ELF-1 (cell line): Measurements from ENCODE around the gene STXBP6.
"Not testable (repeated sequence)": the region's sequence is repeated elsewhere in the genome, so short reads cannot be mapped to it uniquely, and the experiment has no call there.

Experiments used
- DNase-seq: peaks from one replicate; pipeline ENCODE4 v3.0.0-alpha.2; 2016; ENCODE audit warnings: low read depth, low spot score

STXBP6 gene

DNA sequence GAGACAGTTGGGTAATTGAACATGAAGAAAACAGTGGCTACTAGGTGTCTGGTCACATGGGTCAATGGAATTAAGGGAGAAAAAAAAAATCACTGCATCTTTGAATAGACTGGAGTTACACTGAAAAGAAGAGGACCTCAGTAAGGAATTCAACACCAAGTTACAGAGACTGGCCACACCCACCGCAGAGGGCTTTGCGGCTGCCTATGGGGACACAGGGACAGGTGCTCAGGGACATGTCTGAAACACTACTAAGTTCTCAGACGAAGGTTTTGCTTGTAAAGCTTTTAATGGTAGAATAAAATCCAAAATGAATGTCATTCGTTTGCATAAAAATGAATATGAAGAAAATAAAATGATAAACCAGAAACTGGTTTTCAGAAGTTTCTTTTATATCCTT, 93.8 kb downstream of the STXBP6 start:
- no peak for DNase-seq

DNA sequence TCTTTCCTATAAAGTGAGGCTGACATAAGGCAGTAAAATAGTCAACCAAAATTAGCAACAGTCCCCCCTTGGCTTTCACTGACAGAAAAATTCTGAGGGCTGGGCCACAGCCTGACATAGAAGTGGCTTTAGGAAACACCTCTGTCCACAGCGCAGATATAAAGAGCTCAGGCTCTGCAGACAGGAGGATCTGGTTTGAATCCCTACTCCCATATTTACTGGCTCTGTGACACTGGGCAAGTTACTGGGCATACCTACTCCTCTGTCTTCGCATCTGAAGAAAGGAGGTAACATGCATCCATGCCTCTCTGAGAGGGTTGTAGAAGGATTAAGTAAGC, 95.3 kb downstream of the STXBP6 start:
- no peak for DNase-seq

DNA sequence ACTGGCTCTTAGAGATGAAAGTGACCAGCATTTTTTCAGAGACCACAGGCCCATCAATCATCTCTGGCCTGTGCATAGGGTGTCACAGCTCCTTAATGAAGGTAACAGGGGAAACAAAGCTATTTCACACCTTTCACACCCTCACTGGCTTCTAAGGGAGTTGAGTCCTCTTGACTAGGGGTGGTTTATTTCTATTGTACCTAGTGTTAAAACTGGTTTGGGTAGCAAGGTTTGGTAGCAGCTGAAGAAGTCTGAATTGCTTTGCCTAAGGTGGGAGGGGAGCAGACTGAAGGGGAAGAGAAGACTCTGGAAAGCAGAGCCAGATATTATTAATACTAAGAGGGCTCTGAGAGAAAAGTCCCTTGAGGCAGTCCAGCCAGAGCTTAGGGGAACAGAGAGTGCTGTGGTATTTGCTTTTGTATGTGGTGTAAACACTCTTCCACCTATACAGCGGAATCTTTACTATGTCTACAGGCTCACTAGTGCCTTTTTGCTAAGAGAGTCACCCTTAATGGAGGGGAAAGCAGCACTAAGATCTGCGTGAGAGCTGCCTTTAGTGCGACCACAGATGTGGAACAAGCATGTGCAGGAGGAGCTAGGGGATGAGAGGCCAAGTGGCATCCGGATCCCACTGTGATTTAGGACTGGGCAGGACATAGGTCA, 95.8 kb downstream of the STXBP6 start:
- DNase-seq = peak; percentile 29

DNA sequence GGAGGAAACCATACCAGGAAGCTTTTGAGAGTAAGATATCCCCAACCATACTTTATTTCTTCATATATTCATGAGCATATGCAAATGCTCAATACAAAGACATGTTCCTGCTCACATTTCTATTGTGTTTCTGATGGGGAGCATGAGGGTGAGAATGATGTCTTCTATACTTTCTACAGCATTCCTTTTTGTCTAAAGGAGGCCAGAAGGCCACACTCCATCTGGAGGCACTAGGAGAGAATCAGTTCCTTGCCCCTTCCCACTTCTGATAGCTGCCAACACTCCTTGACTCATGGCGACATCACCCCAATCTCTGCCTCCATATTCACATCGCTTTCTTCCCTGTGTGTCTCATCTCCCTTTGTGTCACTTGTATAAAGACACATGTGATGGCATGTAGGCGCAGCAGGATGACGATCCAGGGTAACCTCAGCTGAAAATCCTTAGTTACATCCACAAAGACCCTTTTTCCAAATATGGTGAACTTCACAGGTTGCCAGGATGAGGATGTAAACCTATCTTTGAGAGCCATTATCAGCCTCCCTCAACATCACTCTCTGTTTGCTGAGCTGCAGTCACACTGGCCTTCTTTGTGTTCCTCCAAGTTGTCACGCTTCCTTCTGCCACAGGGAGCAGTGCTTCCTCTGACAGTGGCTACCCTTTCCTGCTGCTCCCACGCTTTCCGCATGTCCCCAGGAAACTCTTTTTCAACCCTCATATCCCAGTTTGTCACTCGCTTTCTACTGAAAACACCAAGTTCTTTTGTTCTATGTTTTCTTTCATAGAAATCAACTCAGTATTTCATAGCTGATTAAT, 96.9 kb downstream of the STXBP6 start:
- DNase-seq = peak; percentile 43

DNA sequence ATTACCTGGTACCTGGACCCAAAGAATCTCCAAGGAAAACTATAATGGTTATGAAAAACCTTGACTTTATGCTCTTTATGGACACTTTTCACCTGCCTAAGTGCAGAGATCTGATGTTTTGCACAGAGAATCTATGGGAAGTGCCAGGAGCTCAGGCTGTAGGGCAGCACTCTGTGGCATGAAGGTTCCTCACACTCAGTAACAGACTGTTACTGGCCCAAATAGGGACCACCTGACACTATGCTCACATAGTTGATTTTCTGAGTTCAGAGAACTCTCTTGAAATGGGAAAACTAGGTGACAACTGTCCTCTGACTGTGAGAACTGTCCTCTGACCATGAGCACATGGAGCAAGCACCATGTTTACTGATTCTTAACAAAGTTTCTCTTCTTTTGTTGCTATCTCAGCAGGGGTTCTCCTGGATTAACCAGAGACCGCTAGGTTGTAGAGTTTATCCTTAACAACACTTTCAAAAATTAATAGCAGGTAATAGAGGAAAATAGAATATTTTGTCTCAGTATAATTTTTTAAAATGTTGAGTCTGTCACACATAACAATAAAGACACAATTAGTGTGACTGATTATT, 101.6 kb downstream of the STXBP6 start:
- DNase-seq = no peak

DNA sequence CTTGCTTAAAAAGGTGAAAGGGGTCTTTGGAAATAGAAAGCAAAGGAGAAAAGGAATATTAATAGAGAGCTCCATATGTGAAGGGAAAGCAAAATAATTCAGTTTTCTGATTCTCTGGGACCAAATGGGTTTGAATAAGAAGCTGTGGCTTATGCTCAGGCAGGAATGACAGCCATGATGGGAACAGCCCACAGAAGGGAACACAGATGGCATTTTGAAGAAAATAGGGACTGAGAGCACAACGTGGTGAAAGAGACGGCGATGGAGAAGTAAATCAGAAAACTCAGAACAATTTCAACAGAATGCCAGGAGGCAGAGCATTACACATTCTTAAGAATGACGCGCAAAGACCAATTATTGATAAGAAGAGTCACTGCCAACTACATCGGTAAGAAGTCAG, 102.8 kb downstream of the STXBP6 start:
- DNase-seq = no peak

DNA sequence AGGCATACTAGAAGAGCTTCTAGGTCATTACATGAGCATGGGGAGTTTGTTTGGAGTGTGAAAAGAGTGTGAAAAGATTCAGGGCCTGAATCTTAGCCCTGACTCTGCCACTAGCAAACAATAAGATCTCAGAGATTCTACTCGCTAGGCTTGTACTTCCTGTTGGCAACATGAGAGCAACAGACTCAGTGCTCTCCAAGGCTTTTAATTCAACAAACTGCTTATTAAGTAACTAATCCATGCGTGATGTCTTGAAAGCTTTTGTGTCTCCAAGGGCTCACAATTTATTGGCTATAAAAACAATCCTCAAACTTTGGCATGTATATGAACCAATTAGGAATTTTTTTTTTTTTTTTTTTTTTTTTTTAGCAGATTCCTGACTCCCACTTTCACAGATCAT, 105.1 kb downstream of the STXBP6 start:
- DNase-seq = no peak

DNA sequence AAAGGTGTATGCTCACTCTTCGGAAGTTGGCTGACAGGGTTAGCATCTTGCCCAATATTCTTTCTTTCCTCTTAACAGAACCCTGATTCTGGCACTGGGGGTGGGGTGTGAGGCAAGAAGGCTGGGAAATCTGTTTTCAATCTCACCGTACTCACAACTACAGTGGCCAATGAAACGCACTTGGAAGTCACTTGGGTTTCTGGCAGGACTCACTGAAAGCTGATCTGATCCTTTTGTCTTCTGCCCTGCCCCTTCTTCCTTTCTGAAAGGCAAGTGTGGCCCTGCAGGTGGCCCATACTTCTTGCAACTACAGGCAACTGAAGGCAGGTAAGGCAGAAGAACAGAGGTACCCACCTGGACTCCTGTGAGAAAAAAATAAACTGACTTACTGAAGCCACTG, 106.9 kb downstream of the STXBP6 start:
- peak; percentile 70 for DNase-seq

DNA sequence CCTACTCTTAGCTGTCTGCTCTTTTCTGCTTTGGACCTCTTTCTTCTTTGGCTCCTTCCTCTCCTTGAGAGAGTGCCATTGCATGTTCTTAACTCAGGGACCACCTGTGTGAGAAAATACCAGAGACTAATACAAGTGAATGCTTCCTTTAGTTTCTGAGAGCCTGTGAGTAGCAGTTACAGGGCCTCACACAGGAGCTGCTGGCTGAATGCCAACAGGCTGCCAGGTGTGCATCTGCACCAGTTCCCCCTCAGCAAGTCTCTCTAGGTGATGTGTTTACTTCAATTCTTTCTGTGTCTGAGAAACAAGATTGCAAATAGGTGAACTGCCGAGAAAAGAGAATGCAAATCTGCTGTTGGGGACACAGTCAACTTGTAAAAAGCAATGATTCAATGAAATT, 108.2 kb downstream of the STXBP6 start:
- DNase-seq = no peak

DNA sequence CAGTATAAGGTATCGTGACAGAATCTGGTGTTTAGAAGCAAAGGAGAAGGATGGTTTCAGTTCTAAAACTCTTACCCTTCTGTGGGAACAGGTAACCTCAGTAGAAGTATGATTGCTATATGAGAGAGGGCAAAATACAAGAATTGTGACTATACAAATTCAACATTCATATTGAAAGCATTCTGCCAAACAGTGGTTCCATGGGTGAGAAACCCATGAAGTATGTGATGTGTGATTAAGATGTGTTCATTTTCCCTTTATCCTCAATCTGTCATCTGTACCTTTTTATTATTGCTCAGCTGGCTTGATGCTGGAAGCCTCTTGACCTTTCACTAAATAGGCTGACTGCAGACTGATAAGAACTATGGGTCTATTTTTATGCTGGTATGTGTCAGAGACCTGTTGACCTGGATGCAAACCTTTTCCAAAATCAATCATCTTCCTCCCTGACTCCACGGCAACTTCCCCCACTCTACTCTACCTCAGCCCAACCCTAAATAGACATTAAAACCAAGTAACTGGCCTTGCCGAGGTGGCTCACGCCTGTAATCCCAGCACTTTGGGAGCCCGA, 109.6 kb downstream of the STXBP6 start:
- DNase-seq = no peak

DNA sequence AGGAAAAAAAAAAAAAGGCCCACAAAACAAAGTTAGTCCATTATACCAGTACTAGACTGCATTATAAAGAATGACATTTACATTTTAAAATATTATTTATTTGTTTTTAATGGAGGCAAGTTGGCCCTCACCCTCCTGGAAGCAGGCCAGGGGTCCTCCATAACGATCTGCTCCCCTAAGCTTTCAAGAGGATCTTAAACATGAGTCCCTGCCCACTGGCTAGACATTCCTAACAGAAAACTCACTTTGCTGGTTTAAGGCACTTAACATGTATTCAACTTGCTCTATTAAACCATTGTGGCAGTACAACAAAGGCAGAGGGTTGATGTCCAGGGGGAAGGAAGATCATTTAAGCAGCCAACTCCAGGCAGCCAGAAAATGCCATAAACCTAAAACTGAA, 111.4 kb downstream of the STXBP6 start:
- DNase-seq = no peak

DNA sequence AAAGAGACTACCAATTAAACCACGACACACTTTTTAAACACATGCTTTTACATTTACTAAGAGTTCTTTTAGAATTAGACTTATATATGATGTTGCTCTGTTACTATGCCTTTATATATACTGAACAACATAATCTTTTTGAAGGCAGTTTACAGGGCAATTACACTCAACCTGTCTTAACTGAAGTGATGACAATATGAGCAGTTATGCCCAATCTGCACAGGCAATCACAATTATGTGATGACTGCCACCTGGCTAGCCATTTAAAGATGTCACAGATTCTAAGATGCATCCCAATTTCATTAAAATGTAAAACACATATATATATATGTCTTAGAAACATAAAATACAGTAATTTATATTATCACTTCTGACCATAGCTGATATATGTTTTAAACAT, 112.6 kb downstream of the STXBP6 start:
- no peak for DNase-seq

DNA sequence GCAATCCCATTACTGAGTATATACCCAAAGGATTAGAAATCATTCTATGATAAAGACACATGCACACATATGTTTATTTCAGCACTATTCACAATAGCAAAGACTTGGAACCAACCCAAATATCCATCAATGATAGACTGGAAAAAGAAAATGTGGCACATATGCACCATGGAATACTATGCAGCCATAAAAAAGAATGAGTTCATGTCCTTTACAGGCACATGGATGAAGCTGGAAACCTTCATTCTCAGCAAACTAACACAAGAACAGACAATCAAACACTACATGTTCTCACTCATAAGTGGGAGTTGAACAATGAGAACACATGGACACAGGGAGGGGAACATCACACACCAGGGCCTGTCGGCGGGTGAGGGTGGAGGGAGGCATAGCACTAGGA, 113.2 kb downstream of the STXBP6 start:
- DNase-seq = not testable (repeated sequence)

DNA sequence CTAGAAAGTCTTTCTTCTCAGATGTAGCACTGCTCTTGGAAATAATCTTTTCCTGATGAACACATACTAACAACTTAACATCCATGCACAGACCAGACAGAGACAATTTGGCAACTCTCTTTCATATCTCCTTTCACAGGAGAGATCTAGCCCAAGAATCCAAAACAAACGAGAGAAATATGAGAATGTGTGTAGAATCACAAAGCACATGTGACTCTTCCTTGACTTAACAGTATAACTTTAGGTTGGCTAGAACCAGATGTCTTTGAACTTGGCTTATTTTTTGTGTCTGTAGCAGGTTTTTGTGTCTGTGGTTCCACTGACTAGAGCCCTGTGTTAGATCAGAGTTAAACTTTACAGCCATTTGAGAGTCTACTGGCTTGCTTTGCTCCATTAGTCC, 114.2 kb downstream of the STXBP6 start:
- no peak for DNase-seq

DNA sequence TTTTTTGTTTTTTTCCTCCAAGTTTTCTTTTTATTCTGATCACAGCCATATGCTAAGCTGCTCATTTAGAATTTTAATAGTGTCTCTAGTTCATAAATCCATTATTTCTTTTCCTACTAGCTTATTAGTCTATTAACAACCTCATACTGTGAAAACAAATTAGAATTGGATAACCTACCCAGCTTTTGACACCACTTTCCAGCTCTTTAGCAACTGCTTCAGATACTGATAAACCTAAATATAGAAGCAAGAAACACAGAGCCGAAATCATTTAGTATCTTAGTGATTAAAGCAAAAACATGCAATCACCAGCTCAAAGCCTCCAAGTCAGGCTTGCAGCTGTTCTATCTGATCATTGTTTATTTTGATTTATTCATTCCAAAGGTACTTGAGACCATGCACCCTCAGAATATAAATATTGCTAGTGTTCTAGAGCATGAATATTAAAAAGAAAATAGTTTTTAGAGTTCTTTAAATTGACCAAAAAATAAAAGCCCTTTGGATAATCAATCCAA, 121.5 kb downstream of the STXBP6 start:
- DNase-seq = no peak

DNA sequence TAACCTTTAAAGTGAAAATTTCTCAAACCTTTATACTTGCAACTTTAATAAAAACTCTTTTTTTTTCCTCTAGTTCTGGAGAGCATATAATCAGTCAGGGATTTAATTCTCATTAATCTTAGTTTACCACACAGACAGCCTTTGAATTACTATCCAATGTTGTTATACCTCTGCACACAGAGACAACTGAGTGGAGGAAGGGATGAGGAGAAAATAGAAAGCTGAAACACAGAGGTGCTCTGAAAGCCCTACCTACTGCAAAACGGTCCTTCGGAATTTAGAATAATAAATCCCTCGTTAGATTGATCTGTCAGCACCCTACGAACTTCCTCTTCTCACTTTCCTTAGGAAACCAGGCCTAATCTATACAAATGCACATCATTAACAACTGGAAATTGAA, 122.1 kb downstream of the STXBP6 start:
- DNase-seq = no peak

DNA sequence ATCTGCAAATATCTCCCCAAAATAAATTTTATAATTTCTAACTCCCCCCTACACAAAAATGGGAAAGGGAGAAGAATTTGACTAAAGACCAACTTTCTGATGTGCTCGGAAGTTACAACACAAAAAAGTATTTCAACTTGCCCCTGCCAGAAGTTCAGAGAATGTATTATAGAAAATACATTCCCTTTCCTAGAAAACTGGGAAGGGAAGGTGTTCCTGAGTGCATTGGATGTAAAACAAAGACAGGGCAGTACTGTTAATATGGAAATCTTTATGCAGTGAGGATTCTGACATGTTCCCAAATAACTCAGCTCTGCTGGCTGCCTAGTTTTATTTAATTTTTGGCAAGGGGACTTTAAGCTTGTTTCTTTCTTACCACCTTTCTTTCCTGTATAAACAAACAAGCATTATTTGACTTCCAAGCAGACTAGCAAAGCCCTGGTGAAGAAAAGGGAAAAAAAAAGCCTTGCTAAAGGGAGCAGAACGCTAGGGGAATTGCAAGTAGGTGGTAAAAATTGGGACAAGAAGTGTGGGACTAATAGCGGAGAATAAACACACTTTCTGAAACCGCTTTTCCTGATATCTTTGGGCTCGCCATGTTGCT, 124.1 kb downstream of the STXBP6 start:
- no peak for DNase-seq

DNA sequence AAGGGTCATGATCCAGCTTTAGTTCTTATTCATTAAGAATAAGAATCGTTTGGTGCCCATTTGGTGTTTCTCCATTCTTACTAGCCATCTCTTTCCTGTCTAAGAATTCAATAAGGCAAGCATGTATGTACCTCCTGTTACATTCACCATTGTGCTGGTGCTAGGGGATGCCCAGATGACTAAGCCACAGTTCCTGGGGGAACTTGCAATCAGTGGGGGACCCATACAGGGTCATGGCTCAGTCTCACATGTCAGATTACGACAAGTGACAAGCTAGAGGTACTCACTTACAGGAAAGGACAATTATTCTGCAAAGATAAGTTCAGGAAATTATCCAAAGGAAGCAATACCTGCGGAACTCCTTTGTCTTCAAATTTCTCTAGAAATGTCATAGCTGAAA, 125.4 kb downstream of the STXBP6 start:
- DNase-seq = no peak

DNA sequence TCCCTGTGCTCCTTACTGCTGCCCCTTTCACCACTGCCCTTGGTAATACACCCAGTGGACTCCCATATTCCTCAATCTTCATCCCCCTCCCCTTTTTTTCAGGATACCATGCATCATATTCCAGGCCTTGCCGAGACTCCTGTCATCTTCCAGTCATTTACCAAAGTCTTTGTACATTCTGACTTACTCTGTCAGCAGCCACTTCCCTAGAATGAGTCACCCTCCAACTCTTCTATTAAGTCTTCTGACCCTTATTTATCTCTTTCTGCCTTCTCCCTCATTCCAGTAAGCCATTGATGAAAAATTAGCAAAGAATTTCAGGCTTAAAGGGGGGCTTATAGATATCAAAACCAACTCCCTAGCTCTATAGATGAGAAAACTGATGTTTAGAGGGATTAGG, 128.0 kb downstream of the STXBP6 start:
- DNase-seq = no peak

DNA sequence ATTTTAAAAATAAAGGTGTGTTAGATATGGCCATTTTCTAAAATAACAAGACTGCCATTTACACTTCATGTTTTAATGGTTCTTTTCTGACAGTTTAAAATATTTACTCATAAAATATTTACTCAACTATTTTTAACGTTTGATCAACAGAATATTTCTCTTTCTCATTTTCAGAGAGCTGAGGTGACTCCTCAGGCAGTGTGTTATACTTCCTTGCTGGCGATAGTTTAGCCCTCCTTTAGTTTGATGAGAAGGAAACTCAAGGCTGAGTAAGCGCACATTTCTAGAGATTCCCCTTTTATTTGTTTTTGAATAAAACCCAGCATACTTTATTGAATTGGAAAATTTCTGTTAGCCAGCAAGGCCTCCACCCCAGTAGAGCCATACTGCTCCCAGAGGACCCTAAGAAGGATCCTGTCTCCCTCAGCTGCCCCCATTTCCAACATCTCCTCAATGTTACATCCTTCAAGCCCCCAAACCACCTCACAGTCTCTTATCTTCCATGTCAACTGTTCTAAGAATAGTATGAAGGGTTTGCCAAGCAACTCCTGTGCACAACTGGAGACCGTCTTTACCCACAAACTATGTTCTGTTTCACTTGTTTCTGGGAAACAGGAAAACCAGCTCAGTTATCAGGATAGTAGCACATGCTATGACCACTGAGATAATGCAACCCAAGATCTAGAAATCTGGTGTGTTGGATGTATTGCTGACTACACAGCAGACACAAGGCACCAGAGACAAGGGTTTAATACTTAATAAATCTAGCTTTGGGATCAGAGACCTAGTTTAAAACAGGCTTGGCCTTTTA, 129.5 kb downstream of the STXBP6 start:
- no peak for DNase-seq

DNA sequence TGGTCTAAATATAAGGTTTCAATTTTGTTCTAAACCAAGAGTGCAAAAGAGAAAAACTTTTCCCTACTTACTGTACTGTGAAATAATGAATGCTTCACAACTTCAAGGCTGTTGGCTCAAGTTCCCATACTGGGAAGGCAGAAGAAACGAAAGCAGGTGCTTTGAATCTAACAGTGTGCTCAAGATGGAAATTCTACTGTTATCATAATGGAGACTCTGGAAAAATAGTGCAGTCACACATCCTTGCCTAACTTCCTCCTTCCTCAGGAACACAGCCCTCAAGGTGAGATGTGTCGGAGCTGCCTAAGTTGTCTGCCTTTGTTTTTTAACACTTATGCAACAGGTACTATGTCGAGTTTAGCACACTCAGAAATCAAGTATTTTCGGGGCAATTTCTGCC, 131.1 kb downstream of the STXBP6 start:
- DNase-seq = no peak
